ENCODE data around the gene DSG3. TPM values are rescaled to one million over a fixed set of nuclear protein-coding genes. Genes with fewer than 3 reads are reported as not detected.
A peak's percentile ranks its signal among the peaks of the same experiment; 100 is the strongest.

DSG3 gene
- total RNA-seq, 2 experiments from 2014 or later = not detected

GRCh38 chr18:31482051-31482450 lies 34.5 kb downstream of the DSG3 start:
- H3K27ac Mint-ChIP-seq = no peak overlapping the region
- no peak overlapping the region for H3K4me3 Mint-ChIP-seq
- DNase-seq (no peak), ATAC-seq (no peak)
- CTCF ChIA-PET = interaction anchor here (0.6 kb wide), 1 partner anchor 485 kb away, joined by 3 read pairs; no protein-coding TSS in a partner anchor
- no peaks in the 10 kb centered on the region for H3K36me3 Mint-ChIP-seq (ENCODE audit: low read depth)
- intact Hi-C loops (cut with DNase I, micrococcal nuclease) = no loop called here
- H3K9me3 Mint-ChIP-seq (ENCODE audit: low read depth) = no peaks in the 10 kb centered on the region
- POLR2A ChIA-PET = no interaction called here
- H3K4me1 Mint-ChIP-seq = no peaks in the 10 kb centered on the region
- peaks cover 7% of the 10 kb centered on the region for H3K27me3 Mint-ChIP-seq

DNA sequence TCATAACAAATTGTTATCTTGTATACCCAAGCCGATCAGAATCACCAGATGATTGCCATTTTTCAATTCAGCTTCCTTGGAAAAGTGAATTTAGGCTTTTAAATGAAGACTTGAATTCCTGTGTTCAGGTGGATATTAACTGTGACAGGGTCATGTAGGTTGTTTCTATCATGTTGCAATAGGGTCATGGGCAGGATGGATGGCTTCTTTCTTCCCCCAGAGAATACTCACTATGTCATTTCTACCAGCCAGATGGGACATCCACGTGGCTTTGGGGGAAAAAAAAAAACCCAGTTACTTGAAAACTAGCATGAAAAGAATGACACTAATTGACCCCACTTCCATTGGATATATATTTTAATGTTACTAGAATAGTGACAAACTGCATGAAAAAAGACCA lies 35.9 kb downstream of the DSG3 start:
- H3K36me3 Mint-ChIP-seq (ENCODE audit: low read depth) = no peaks in the 10 kb centered on the region
- H3K9me3 Mint-ChIP-seq (ENCODE audit: low read depth) = no peaks in the 10 kb centered on the region
- no peaks in the 10 kb centered on the region for H3K4me1 Mint-ChIP-seq
- no peak overlapping the region for H3K4me3 Mint-ChIP-seq
- ChIA-PET CTCF (no interaction called here), POLR2A (no interaction called here)
- ATAC-seq (no peak), DNase-seq (no peak)
- peaks cover 9% of the 10 kb centered on the region for H3K27me3 Mint-ChIP-seq
- intact Hi-C loops (cut with DNase I, micrococcal nuclease) = no loop called here
- H3K27ac Mint-ChIP-seq = no peak overlapping the region

- no peaks in the 10 kb centered on the region for H3K36me3 Mint-ChIP-seq (ENCODE audit: low read depth)
- intact Hi-C loops (cut with DNase I, micrococcal nuclease) = no loop called here
- no peak overlapping the region for H3K27ac Mint-ChIP-seq
- no peak for DNase-seq
- ChIA-PET POLR2A (no interaction called here), CTCF (no interaction called here)
- ATAC-seq = no peak
- no peaks in the 10 kb centered on the region for H3K9me3 Mint-ChIP-seq (ENCODE audit: low read depth)
- H3K4me3 Mint-ChIP-seq = no peak overlapping the region
- no peaks in the 10 kb centered on the region for H3K4me1 Mint-ChIP-seq
- peaks cover 16% of the 10 kb centered on the region for H3K27me3 Mint-ChIP-seq
Measured at GRCh38 chr18:31484461-31484860, 36.9 kb downstream of the DSG3 start.

- DNase-seq (no peak), ATAC-seq (no peak)
- POLR2A ChIA-PET = no interaction called here
- no peak overlapping the region for H3K27ac Mint-ChIP-seq
- intact Hi-C loops (cut with DNase I, micrococcal nuclease) = no loop called here
- H3K9me3 Mint-ChIP-seq (ENCODE audit: low read depth) = no peaks in the 10 kb centered on the region
- H3K4me3 Mint-ChIP-seq = no peak overlapping the region
- H3K4me1 Mint-ChIP-seq = peaks cover 9% of the 10 kb centered on the region
- CTCF ChIA-PET = no interaction called here
- peaks cover 18% of the 10 kb centered on the region for H3K27me3 Mint-ChIP-seq
- H3K36me3 Mint-ChIP-seq (ENCODE audit: low read depth) = no peaks in the 10 kb centered on the region
Measured at GRCh38 chr18:31486165-31486564, 38.6 kb downstream of the DSG3 start.

DNA sequence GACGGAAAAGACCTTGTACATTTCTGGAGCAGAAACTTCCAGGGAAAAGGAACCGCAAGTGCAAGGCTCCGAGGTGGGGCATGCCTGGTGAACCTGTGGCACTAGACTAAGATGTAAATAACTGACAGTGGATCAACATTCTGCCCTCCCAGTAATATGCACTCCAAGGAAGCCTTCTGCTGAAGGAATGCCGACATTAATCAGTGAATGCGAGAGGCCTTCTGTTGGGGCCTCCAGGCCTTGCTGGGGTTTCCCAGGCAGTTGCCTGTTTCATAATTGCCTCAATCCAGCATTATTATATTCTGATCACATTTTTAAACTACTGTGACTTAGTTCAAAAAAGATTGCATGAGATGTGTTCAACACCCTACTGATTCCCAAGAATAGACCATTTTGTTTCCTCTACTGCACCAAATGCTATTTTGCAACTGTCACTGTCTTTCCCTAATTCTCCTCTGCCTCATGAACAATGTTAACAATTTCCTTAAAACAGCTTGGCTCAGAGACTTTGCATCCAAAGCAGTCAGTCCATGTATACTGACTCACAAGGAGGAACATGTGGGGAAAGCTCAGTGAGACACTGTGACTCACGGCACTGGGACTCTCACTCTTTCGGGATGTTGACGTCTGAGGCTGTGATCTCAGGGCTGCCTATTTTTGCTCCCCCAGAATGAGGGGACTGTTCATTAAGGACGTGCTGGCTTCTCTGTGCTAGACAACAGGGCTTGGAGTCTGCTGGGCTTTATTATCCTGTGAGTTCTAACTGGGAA lies 39.9 kb downstream of the DSG3 start:
- intact Hi-C loops (cut with DNase I, micrococcal nuclease) = no loop called here
- ChIA-PET POLR2A (no interaction called here), CTCF (no interaction called here)
- Mint-ChIP-seq H3K9me3 (ENCODE audit: low read depth) (no peaks in the 10 kb centered on the region), H3K4me1 (peaks cover 9% of the 10 kb centered on the region), H3K27ac (no peak overlapping the region), H3K27me3 (peaks cover 16% of the 10 kb centered on the region), H3K4me3 (no peak overlapping the region), H3K36me3 (ENCODE audit: low read depth) (no peaks in the 10 kb centered on the region)
- no peak for DNase-seq
- no peak for ATAC-seq

GRCh38 chr18:31489311-31489710 lies 41.8 kb downstream of the DSG3 start:
- ATAC-seq = no peak
- intact Hi-C loops (cut with DNase I, micrococcal nuclease) = no loop called here
- POLR2A ChIA-PET = no interaction called here
- CTCF ChIA-PET = no interaction called here
- no peaks in the 10 kb centered on the region for H3K9me3 Mint-ChIP-seq (ENCODE audit: low read depth)
- H3K4me1 Mint-ChIP-seq = peaks cover 9% of the 10 kb centered on the region
- DNase-seq = no peak
- H3K27ac Mint-ChIP-seq = no peak overlapping the region
- H3K36me3 Mint-ChIP-seq (ENCODE audit: low read depth) = no peaks in the 10 kb centered on the region
- H3K27me3 Mint-ChIP-seq = peaks cover 15% of the 10 kb centered on the region
- H3K4me3 Mint-ChIP-seq = no peak overlapping the region

DNA sequence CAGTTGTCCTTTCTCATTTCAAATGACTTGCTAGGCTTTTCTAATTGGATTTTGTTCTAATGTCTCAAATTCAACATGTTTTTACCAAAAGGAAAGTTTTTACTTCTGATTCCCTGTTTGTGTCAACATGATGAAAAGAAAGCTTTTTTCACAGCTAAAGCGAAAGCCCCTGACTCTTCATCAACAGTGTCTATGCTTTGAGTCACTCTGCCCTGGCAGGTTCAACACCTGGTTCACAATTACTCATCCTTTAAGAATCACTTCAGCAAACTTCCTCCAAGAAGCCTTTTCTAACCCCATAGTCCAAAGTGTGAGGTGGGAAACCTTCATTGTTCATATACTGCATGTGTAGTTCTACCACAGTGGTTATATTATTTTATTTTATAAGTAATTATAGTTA lies 42.8 kb downstream of the DSG3 start:
- H3K4me3 Mint-ChIP-seq = no peak overlapping the region
- peaks cover 9% of the 10 kb centered on the region for H3K4me1 Mint-ChIP-seq
- CTCF ChIA-PET = interaction anchor here (1.1 kb wide), 1 partner anchor 52 kb away, joined by 3 read pairs; no protein-coding TSS in a partner anchor
- peak; percentile 33 for DNase-seq
- no peak overlapping the region for H3K27ac Mint-ChIP-seq
- no peaks in the 10 kb centered on the region for H3K9me3 Mint-ChIP-seq (ENCODE audit: low read depth)
- peaks cover 15% of the 10 kb centered on the region for H3K27me3 Mint-ChIP-seq
- POLR2A ChIA-PET = no interaction called here
- ATAC-seq = peak; percentile 95
- intact Hi-C loops (cut with DNase I, micrococcal nuclease) = loop anchor here in 1 of 2 experiments (2.0 kb wide), 1 partner anchor 168 kb away; no protein-coding TSS in a partner anchor
- no peaks in the 10 kb centered on the region for H3K36me3 Mint-ChIP-seq (ENCODE audit: low read depth)

DNA sequence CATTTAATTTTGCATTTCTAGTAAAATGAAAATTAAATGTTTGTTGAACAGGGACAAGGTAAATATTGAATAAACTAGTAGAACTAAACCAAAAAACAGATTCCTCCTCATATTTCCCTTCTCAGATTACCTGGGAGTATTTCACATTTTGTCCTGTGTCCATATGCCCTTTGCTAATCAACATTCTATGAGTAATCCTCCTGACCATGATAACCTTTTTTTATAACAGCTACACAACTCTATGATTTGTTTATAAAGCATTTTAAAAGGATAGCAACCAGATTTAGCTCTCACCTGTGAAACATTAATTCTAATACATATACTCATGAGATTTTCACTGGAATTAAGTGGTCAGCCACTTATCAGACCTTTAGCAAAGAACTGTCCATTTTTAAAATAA lies 43.3 kb downstream of the DSG3 start:
- ChIA-PET CTCF (interaction anchor here (1.1 kb wide), 1 partner anchor 52 kb away, joined by 3 read pairs; no protein-coding TSS in a partner anchor), POLR2A (no interaction called here)
- Mint-ChIP-seq H3K4me1 (peaks cover 9% of the 10 kb centered on the region), H3K4me3 (no peak overlapping the region), H3K36me3 (ENCODE audit: low read depth) (no peaks in the 10 kb centered on the region), H3K27me3 (peaks cover 18% of the 10 kb centered on the region), H3K9me3 (ENCODE audit: low read depth) (no peaks in the 10 kb centered on the region), H3K27ac (no peak overlapping the region)
- intact Hi-C loops (cut with DNase I, micrococcal nuclease) = loop anchor here in 1 of 2 experiments (2.0 kb wide), 1 partner anchor 168 kb away; no protein-coding TSS in a partner anchor
- no peak for ATAC-seq
- DNase-seq = no peak

- peaks cover 9% of the 10 kb centered on the region for H3K4me1 Mint-ChIP-seq
- intact Hi-C loops (cut with DNase I, micrococcal nuclease) = loop anchor here in 1 of 2 experiments (2.0 kb wide), 1 partner anchor 167 kb away; no protein-coding TSS in a partner anchor
- CTCF ChIA-PET = no interaction called here
Measured at GRCh38 chr18:31491586-31491985, 44.0 kb downstream of the DSG3 start.

GRCh38 chr18:31492671-31493070 lies 45.1 kb downstream of the DSG3 start:
- Mint-ChIP-seq H3K27me3 (peaks cover 21% of the 10 kb centered on the region), H3K27ac (no peak overlapping the region), H3K4me3 (no peak overlapping the region), H3K36me3 (ENCODE audit: low read depth) (no peaks in the 10 kb centered on the region), H3K9me3 (ENCODE audit: low read depth) (no peaks in the 10 kb centered on the region), H3K4me1 (peaks cover 9% of the 10 kb centered on the region)
- intact Hi-C loops (cut with DNase I, micrococcal nuclease) = no loop called here
- ChIA-PET CTCF (no interaction called here), POLR2A (no interaction called here)
- ATAC-seq (no peak), DNase-seq (no peak)

More at GRCh38 chr18:31491586-31491985, 44.0 kb downstream of the DSG3 start:
- Mint-ChIP-seq H3K4me3 (no peak overlapping the region), H3K9me3 (ENCODE audit: low read depth) (no peaks in the 10 kb centered on the region), H3K27me3 (peaks cover 18% of the 10 kb centered on the region), H3K27ac (no peak overlapping the region), H3K36me3 (ENCODE audit: low read depth) (no peaks in the 10 kb centered on the region)
- ATAC-seq = no peak
- DNase-seq = no peak
- POLR2A ChIA-PET = no interaction called here

DNA sequence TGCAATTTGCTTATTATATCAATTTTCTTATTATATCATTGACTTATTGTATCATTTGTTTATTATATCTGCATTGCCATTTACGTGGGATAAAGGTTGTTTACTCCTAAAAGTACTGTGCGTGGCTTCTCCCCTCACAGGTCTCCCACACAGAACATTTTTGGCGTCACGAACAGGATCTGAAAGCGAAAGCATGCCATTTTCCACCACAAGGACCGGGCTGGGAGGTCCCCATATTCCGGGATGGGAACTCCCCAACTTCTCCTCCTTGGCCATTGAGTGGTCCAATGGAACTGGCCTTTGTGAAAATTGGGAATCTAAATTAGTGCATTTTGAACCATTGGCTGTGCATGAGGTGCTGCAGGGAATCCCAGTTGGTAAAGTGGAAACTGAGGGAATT lies 45.6 kb downstream of the DSG3 start:
- peaks cover 9% of the 10 kb centered on the region for H3K4me1 Mint-ChIP-seq
- ChIA-PET CTCF (no interaction called here), POLR2A (no interaction called here)
- H3K9me3 Mint-ChIP-seq (ENCODE audit: low read depth) = no peaks in the 10 kb centered on the region
- no peak for DNase-seq
- no peak overlapping the region for H3K4me3 Mint-ChIP-seq
- intact Hi-C loops (cut with DNase I, micrococcal nuclease) = no loop called here
- no peak overlapping the region for H3K27ac Mint-ChIP-seq
- ATAC-seq = no peak
- H3K27me3 Mint-ChIP-seq = peaks cover 21% of the 10 kb centered on the region
- no peaks in the 10 kb centered on the region for H3K36me3 Mint-ChIP-seq (ENCODE audit: low read depth)

DNA sequence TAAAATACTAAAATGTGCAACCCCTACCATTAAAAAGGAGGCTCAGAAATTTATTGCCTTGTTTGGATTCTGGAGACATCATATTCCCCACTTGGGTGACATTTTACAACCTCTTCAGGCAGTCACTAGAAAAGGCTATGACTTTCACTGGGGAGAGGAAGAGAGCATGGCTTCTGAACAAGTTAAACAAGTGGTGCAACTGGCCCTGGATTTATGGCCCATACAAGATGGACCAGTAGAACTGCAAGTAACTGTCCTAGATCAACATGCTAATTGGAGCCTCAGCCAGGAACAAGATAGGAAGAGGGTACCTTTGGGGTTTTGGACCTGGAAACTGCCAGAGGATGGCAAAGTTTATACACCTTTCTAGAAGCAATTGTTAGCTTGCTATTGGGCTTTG lies 46.4 kb downstream of the DSG3 start:
- ATAC-seq (no peak), DNase-seq (no peak)
- H3K27me3 Mint-ChIP-seq = peaks cover 21% of the 10 kb centered on the region
- peaks cover 13% of the 10 kb centered on the region for H3K4me1 Mint-ChIP-seq
- POLR2A ChIA-PET = no interaction called here
- no peak overlapping the region for H3K27ac Mint-ChIP-seq
- H3K36me3 Mint-ChIP-seq (ENCODE audit: low read depth) = no peaks in the 10 kb centered on the region
- H3K4me3 Mint-ChIP-seq = no peak overlapping the region
- CTCF ChIA-PET = no interaction called here
- intact Hi-C loops (cut with DNase I, micrococcal nuclease) = no loop called here
- no peaks in the 10 kb centered on the region for H3K9me3 Mint-ChIP-seq (ENCODE audit: low read depth)
